Measurements from ENCODE around the gene KISS1R.

DNA sequence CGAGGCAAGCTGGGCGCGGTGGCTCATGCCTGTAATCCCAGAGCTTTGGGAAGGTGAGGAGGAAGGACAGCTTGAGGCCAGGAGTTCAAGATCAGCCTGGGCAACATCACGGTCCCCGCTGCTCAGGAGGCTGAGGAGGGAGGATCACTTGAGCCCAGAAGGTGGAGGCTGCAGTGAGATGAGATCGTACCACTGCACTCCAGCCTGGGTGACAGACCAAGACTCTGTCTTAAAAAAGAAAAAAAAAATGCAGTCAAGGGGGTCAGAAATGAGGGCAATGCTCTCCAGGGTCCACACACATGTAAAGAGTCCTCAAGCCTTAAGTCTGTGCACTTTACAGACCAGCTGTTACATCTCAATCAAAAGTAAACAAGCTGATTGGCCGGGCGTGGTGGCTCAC, 12.6 kb upstream of the KISS1R start:
- TF ChIP-seq ZFP30 (CRISPR knock-in tag; IDR thresholded peaks at IDR 0.05) (no peak), ZNF565 (CRISPR knock-in tag; conservative IDR thresholded peaks at IDR 0.05; ENCODE audit: low read depth) (no peak), ZC3H10 (CRISPR knock-in tag; IDR thresholded peaks at IDR 0.05) (no peak)

Data from SK-N-SH treated with all-trans-retinoic acid at 6 μM for 48 hours (cell line).